Fibroblast of the aortic adventitia (primary cell): Measurements from ENCODE around the gene BEST3. TPM values are rescaled to one million over a fixed set of nuclear protein-coding genes. Genes with fewer than 3 reads are reported as not detected.

Experiments
- DNase-seq: peaks from one replicate; pipeline ENCODE4 v3.0.0-alpha.2; 2010; ENCODE audit warnings: low read depth
- H3K4me3 ChIP-seq: 2 replicates; pipeline ENCODE4 v1.5.1; 2011; ENCODE audit warnings: low read depth, mild to moderate bottlenecking, control low read depth, low read length, moderate library complexity
- total RNA-seq: library from RNA; depleted of rRNA; stranded (reverse); fragments of >200 nt; gene quantifications from 2 replicates; pipeline ENCODE4 v1.2.3, GENCODE V29; 2012; ENCODE audit warnings: low replicate concordance
- TF ChIP-seq, protein P1 (sequence below): IDR thresholded peaks from 2 replicates; pipeline ENCODE4 v1.5.1; 2011; ENCODE audit warnings: mild to moderate bottlenecking, low read length, control low read depth, inconsistent platforms; ENCODE audit not compliant: insufficient read depth

Gene BEST3
- total RNA-seq, 1 donor = not detected

DNA sequence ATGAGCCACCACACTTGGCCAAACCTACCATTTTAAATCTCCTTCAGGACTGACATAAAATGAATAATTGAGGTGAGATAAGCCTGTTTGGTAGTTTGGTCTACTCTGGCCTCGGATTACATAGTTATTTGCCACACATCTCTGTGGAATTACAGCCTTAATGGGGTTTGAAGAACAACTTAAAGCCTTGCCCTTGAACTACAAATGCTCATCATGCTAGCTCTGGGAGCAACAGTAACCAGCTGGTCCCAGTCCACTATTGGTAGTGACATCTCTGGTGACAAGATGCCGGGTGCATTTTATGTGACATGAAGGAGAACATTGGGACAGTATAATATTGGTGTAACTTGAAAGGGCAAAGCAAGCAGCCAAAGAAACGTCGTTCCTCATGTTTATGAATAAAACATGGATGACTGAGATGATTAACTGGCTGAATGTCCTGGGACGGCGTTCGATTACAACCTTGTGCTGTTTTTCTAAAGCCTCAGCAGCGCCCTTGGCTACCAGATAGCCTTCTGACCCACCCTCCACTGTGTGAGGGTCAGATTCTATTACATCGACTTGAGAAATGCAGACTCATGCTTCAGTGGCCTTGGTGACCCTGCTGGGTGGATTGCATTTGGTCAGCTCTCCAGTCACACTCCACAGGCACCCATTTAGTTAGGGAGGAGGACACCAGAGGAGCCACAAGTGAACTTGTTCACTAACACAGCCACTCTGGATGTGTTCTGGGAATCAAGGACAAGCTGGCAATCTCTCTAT lies 41.5 kb downstream of the BEST3 start:
- no peak overlapping the region for H3K4me3 ChIP-seq
- TF ChIP-seq, protein P1, sequence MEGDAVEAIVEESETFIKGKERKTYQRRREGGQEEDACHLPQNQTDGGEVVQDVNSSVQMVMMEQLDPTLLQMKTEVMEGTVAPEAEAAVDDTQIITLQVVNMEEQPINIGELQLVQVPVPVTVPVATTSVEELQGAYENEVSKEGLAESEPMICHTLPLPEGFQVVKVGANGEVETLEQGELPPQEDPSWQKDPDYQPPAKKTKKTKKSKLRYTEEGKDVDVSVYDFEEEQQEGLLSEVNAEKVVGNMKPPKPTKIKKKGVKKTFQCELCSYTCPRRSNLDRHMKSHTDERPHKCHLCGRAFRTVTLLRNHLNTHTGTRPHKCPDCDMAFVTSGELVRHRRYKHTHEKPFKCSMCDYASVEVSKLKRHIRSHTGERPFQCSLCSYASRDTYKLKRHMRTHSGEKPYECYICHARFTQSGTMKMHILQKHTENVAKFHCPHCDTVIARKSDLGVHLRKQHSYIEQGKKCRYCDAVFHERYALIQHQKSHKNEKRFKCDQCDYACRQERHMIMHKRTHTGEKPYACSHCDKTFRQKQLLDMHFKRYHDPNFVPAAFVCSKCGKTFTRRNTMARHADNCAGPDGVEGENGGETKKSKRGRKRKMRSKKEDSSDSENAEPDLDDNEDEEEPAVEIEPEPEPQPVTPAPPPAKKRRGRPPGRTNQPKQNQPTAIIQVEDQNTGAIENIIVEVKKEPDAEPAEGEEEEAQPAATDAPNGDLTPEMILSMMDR = no peak
- peak; percentile 29 for DNase-seq

DNA sequence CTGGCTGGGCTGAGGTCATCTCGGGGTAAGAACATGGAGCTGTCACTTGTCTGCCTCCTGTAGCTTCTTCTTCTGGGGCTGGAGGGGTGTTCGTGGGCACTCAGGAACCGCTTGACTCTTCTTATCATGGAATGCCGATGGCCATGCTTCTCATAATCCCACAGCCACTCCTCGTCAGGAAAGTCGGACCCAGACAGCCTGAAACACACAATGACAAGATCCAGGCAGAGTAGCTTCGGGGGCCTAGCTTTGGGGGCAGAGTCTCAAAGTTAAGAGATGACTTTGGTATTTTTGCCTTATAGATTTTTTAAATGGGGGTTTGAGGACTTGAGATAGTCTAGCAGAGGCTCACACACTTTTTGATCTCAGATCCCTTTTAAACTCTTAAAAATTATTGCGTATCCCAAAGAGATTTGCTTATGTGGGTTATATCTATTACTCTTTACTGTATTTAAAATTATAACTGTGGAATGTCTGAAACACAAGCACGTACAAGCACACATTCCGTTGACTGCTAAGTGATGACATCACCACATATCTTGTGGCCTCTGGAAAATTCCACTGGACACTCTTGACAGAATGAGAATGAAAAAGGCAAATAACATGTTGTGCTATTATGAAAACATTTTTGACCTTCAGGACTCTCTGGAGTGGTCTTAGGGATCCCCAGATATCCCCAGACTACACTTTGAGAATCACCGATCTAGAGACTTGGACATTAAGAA lies 43.3 kb downstream of the BEST3 start:
- TF ChIP-seq, protein P1 = no peak
- DNase-seq = peak; percentile 90
- no peak overlapping the region for H3K4me3 ChIP-seq

DNA sequence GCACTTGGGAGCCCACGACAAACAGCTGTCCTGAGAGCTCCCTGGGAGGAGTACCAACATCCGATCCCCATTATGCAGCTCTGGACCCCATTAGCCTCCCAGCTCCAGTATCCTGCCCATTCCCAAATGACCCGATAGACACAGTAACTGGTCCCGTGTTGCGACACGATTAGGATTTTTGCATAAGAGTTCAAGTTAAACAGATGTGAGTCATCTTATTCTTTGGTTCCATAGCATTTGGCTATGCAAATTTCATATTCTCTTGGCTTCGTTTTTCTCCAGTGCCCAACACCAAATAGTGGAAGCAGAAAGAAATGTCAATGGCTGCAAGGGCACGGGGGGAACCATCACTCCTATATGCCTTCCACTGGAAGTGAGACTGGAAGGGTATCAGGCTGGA lies 45.4 kb downstream of the BEST3 start:
- no peak overlapping the region for H3K4me3 ChIP-seq
- TF ChIP-seq, protein P1 = no peak
- DNase-seq = peak; percentile 30

DNA sequence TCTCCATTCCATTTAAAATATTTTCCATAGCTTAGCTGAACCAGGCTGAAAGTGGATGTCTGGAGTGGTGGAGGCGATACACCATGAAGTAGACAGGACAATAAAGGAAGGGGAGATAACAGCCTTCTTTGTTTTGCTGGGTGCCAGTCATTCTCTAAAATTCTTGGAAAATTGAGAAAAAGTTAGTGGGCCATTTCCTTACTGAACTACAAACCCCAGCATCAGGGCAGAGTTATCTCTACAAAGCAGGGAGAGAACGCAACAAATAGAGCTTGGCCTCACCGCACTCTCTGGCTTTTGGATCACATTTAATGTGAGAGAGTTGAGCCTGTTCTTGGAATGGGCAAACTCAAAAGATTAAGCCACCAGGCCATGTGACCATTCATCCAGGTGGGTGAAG lies 47.2 kb downstream of the BEST3 start:
- DNase-seq = no peak
- TF ChIP-seq, protein P1 = no peak
- no peak overlapping the region for H3K4me3 ChIP-seq

DNA sequence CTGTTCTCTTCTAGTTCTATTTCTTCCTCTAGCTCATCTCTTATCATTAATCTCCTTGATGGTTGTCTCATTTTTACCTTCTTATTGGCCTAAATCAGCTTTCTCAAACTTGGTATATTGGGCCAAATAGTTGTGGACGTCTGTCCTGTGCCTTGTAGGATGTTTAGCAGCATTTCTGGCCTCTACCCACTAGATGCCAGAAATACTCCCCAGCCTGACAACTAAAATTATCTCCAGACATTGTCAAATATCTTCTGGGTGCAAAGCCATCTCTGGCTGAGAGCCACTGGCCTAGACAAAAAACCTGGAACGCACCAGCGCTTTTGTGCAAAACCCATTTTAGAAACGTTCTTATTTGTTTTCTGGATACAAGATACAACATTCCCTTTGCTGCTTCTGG lies 49.6 kb downstream of the BEST3 start:
- H3K4me3 ChIP-seq = no peak overlapping the region
- DNase-seq = no peak
- TF ChIP-seq, protein P1 = no peak

DNA sequence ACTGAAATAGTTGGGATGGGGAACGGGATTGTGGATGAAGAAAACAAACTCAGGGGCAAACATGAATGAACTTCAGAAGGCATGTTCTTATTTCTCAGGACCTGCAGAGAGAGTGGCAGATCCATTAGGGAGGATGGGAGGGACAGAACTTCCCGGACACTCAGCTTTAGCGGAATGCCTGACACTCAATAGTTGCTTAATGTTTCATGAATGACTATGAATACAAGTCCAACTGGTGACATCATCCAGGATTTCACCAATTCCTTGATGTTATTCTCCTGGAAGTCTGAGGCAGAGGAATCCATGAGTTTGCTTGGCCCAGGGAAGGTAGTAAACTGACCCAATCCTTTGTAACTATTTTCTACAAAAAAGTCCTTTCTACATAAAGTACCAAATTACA lies 50.6 kb downstream of the BEST3 start:
- peak; percentile 89 for DNase-seq
- no peak overlapping the region for H3K4me3 ChIP-seq
- TF ChIP-seq, protein P1 = no peak
